H1 (cell line): ENCODE results near the gene CTAG1A. TPM values are rescaled to one million over a fixed set of nuclear protein-coding genes. Genes with fewer than 3 reads are reported as not detected.

Experiments used
- polyA plus RNA-seq, 7 experiments: library from polyadenylated mRNA; depleted of rRNA in 3 of 7; stranded (reverse) in 5 of 7; unstranded in 2 of 7; fragments of >200 nt in 5 of 7; fragments of 200-250 nt in 2 of 7; gene quantifications; 1 replicate in 5 of 7; 2 replicates in 1 of 7; 4 replicates in 1 of 7; pipeline versions ENCODE4 v1.2.1 to v1.2.3, GENCODE V29; 2011 to 2013; ENCODE audit warnings: missing spikeins in 2 of 7, mixed read lengths in 2 of 7
- total RNA-seq: library from RNA; stranded (reverse); fragmentation: NEBNext Ultra II Directional; extraction: Animal tissue kit (Norgen Biotek cat#: 25700); gene quantifications from 2 replicates; pipeline ENCODE4 v1.2.1, GENCODE V29; 2021
- TF ChIP-seq, protein P1 (sequence below): fragments of 300-600 bp; sonication (generic); IDR thresholded peaks from 2 replicates; pipeline ENCODE4 v1.7.1; 2012; ENCODE audit warnings: low read length, moderate library complexity, mild to moderate bottlenecking, inconsistent platforms; ENCODE audit not compliant: insufficient replicate concordance

The CTAG1A gene
- total and polyA plus RNA-seq, 2 of the 8 experiments (the other 6 are each of a cell fraction or from before 2014, with no cell fraction given) = not detected

DNA sequence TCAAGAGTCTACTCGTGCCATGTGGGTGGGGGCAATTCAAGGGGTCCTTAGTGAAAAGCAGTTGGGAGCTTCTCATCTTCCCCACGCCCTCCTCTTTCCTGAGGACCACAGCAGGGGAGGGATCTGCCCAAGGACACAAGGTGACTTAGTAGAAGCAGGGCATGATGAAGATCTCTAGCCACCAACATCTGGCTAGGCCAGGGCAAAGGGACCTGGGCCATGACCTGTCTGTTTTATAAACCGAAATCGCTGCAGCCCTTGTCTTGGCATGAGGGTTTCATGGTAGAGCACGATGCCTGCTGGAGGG lies 43.4 kb upstream of the CTAG1A start (continued):
- TF ChIP-seq, protein P1, sequence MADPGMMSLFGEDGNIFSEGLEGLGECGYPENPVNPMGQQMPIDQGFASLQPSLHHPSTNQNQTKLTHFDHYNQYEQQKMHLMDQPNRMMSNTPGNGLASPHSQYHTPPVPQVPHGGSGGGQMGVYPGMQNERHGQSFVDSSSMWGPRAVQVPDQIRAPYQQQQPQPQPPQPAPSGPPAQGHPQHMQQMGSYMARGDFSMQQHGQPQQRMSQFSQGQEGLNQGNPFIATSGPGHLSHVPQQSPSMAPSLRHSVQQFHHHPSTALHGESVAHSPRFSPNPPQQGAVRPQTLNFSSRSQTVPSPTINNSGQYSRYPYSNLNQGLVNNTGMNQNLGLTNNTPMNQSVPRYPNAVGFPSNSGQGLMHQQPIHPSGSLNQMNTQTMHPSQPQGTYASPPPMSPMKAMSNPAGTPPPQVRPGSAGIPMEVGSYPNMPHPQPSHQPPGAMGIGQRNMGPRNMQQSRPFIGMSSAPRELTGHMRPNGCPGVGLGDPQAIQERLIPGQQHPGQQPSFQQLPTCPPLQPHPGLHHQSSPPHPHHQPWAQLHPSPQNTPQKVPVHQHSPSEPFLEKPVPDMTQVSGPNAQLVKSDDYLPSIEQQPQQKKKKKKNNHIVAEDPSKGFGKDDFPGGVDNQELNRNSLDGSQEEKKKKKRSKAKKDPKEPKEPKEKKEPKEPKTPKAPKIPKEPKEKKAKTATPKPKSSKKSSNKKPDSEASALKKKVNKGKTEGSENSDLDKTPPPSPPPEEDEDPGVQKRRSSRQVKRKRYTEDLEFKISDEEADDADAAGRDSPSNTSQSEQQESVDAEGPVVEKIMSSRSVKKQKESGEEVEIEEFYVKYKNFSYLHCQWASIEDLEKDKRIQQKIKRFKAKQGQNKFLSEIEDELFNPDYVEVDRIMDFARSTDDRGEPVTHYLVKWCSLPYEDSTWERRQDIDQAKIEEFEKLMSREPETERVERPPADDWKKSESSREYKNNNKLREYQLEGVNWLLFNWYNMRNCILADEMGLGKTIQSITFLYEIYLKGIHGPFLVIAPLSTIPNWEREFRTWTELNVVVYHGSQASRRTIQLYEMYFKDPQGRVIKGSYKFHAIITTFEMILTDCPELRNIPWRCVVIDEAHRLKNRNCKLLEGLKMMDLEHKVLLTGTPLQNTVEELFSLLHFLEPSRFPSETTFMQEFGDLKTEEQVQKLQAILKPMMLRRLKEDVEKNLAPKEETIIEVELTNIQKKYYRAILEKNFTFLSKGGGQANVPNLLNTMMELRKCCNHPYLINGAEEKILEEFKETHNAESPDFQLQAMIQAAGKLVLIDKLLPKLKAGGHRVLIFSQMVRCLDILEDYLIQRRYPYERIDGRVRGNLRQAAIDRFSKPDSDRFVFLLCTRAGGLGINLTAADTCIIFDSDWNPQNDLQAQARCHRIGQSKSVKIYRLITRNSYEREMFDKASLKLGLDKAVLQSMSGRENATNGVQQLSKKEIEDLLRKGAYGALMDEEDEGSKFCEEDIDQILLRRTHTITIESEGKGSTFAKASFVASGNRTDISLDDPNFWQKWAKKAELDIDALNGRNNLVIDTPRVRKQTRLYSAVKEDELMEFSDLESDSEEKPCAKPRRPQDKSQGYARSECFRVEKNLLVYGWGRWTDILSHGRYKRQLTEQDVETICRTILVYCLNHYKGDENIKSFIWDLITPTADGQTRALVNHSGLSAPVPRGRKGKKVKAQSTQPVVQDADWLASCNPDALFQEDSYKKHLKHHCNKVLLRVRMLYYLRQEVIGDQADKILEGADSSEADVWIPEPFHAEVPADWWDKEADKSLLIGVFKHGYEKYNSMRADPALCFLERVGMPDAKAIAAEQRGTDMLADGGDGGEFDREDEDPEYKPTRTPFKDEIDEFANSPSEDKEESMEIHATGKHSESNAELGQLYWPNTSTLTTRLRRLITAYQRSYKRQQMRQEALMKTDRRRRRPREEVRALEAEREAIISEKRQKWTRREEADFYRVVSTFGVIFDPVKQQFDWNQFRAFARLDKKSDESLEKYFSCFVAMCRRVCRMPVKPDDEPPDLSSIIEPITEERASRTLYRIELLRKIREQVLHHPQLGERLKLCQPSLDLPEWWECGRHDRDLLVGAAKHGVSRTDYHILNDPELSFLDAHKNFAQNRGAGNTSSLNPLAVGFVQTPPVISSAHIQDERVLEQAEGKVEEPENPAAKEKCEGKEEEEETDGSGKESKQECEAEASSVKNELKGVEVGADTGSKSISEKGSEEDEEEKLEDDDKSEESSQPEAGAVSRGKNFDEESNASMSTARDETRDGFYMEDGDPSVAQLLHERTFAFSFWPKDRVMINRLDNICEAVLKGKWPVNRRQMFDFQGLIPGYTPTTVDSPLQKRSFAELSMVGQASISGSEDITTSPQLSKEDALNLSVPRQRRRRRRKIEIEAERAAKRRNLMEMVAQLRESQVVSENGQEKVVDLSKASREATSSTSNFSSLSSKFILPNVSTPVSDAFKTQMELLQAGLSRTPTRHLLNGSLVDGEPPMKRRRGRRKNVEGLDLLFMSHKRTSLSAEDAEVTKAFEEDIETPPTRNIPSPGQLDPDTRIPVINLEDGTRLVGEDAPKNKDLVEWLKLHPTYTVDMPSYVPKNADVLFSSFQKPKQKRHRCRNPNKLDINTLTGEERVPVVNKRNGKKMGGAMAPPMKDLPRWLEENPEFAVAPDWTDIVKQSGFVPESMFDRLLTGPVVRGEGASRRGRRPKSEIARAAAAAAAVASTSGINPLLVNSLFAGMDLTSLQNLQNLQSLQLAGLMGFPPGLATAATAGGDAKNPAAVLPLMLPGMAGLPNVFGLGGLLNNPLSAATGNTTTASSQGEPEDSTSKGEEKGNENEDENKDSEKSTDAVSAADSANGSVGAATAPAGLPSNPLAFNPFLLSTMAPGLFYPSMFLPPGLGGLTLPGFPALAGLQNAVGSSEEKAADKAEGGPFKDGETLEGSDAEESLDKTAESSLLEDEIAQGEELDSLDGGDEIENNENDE = no peak
